PC-3 (cell line): ENCODE data around the gene POLD2. TPM values are rescaled to one million over a fixed set of nuclear protein-coding genes. Genes with fewer than 3 reads are reported as not detected.

Experiments
- ATAC-seq: fragments of 200-7000 bp; cut with Tn5 transposase; 2 replicates; pipeline ENCODE4 v1.9.1; 2020; ENCODE audit warnings: mild to moderate bottlenecking, moderate library complexity
- BruUV-seq: library from RNA; stranded (reverse); fragments of 400-500 nt; replicated peaks from 2 replicates; lab custom pipeline; 2021; lab: Mats Ljungman, UMichigan
- CTCF ChIA-PET: fragments of 300-600 bp; sonication (Branson Sonifier 250); formaldehyde crosslinking; loops from one replicate; lab custom pipeline; 2022; ENCODE audit warnings: antibody characterized with exemption; lab: Charles Lee
- POLR2A ChIA-PET: fragments of 300-600 bp; sonication (Branson Sonifier 250); formaldehyde crosslinking; loops from one replicate; lab custom pipeline; 2022; ENCODE audit warnings: antibody characterized with exemption; ENCODE audit not compliant: unreplicated experiment; lab: Charles Lee
- DNase-seq: peaks from one replicate; pipeline ENCODE4 v3.0.0-alpha.2; 2015
- H2AFZ ChIP-seq: fragments of 300-600 bp; sonication (generic); 2 replicates; pipeline ENCODE4 v1.6.0; 2016; ENCODE audit warnings: antibody characterized with exemption, low read length
- H3F3A ChIP-seq: fragments of 300-600 bp; sonication (generic); one replicate; pipeline ENCODE4 v1.6.0; 2017; ENCODE audit warnings: antibody characterized with exemption, low read length, control low read depth, mild to moderate bottlenecking; ENCODE audit not compliant: unreplicated experiment
- H3K27ac ChIP-seq: fragments of 300-600 bp; sonication (generic); 2 replicates; pipeline ENCODE4 v1.5.1; 2016; ENCODE audit warnings: mild to moderate bottlenecking, low read length
- H3K27me3 ChIP-seq: fragments of 300-600 bp; sonication (generic); 2 replicates; pipeline ENCODE4 v1.6.1; 2016; ENCODE audit warnings: low read length, mixed read lengths
- H3K36me3 ChIP-seq: fragments of 300-600 bp; sonication (generic); 2 replicates; pipeline ENCODE4 v1.6.1; 2016; ENCODE audit warnings: low read depth, mixed run types, low read length, mixed read lengths
- H3K4me1 ChIP-seq: fragments of 300-600 bp; sonication (generic); 2 replicates; pipeline ENCODE4 v1.5.1; 2016; ENCODE audit warnings: low read length; ENCODE audit not compliant: insufficient read depth
- H3K4me2 ChIP-seq: fragments of 300-600 bp; sonication (generic); 2 replicates; pipeline ENCODE4 v1.6.0; 2016; ENCODE audit warnings: low read length
- H3K4me3 ChIP-seq: fragments of 300-600 bp; sonication (generic); 2 replicates; pipeline ENCODE4 v1.5.1; 2016; ENCODE audit warnings: mild to moderate bottlenecking, low read length, mixed read lengths
- H3K79me2 ChIP-seq: fragments of 300-600 bp; sonication (generic); 2 replicates; pipeline ENCODE4 v1.6.1; 2017; ENCODE audit warnings: low read length, mixed read lengths
- H3K9ac ChIP-seq: fragments of 300-600 bp; sonication (generic); 2 replicates; pipeline ENCODE4 v1.6.0; 2016; ENCODE audit warnings: mild to moderate bottlenecking, low read length
- H3K9me2 ChIP-seq: fragments of 300-600 bp; sonication (generic); replicated peaks from 2 replicates; pipeline ENCODE4 v1.6.1; 2016; ENCODE audit warnings: mixed run types, low read length, mixed read lengths
- H3K9me3 ChIP-seq: fragments of 300-600 bp; sonication (generic); 2 replicates; pipeline ENCODE4 v1.6.1; 2016; ENCODE audit warnings: low read length, mixed read lengths
- H4K20me1 ChIP-seq: fragments of 300-600 bp; sonication (generic); 2 replicates; pipeline ENCODE4 v1.6.1; 2016; ENCODE audit warnings: low read length, mixed read lengths
- CTCF ChIP-seq: fragments of 300-600 bp; sonication (generic); conservative IDR thresholded peaks from 2 replicates; pipeline ENCODE4 v1.5.1; 2017; ENCODE audit warnings: antibody characterized with exemption, low read depth, mild to moderate bottlenecking, low read length
- EZH2 ChIP-seq: fragments of 300-600 bp; sonication (generic); IDR thresholded peaks from one replicate; pipeline ENCODE4 v1.6.1; 2017; ENCODE audit warnings: antibody characterized with exemption, mild to moderate bottlenecking, low read length; ENCODE audit not compliant: unreplicated experiment
- EZH2phosphoT487 ChIP-seq: fragments of 300-600 bp; sonication (generic); IDR thresholded peaks from 2 replicates; pipeline ENCODE4 v1.6.1; 2018; ENCODE audit warnings: mild to moderate bottlenecking, antibody characterized with exemption, low read length, borderline replicate concordance
- intact Hi-C: fragments of 100-400 bp; cut with micrococcal nuclease; formaldehyde crosslinking; loops from 2 replicates; pipeline ENCODE4 v1.9.0; 2023
- total RNA-seq: library from RNA; depleted of rRNA; stranded (reverse); fragments of >200 nt; gene quantifications from 2 replicates; pipeline ENCODE4 v1.2.3, GENCODE V29; 2014

Gene POLD2
- total RNA-seq, 1 experiment from 2014 or later, result 224 TPM

- no peaks in the 10 kb centered on the region for H3K9me3 ChIP-seq
- DNase-seq (no peak), ATAC-seq (no peak)
- TF ChIP-seq CTCF, result no peak
- TF ChIP-seq EZH2phosphoT487, result no peak
- TF ChIP-seq EZH2, result no peak
- no peaks in the 10 kb centered on the region for H3K9me2 ChIP-seq
- peaks cover 13% of the 10 kb centered on the region; the same call in 1 of the 2 replicates for H3K36me3 ChIP-seq
- POLR2A ChIA-PET, result no interaction called here
- no TSS peak for BruUV-seq
- peaks cover 16% of the 10 kb centered on the region for H3K4me1 ChIP-seq
- no peak overlapping the region for H3K4me3 ChIP-seq
- intact Hi-C loops, result no loop called here
- H3K79me2 ChIP-seq, result peaks cover 17% of the 10 kb centered on the region
- CTCF ChIA-PET, result no interaction called here
- H2AFZ ChIP-seq, result no peak overlapping the region
- H3K27ac ChIP-seq, result no peak overlapping the region
- no peak overlapping the region for H3K9ac ChIP-seq
- no peaks in the 10 kb centered on the region for H3K27me3 ChIP-seq
- no peaks in the 10 kb centered on the region for H4K20me1 ChIP-seq
- H3K4me2 ChIP-seq, result no peak overlapping the region
- H3F3A ChIP-seq, result peaks cover 4% of the 10 kb centered on the region
These were observed 43.9 kb downstream of the POLD2 start for GRCh38 chr7:44079331-44080021.

DNA sequence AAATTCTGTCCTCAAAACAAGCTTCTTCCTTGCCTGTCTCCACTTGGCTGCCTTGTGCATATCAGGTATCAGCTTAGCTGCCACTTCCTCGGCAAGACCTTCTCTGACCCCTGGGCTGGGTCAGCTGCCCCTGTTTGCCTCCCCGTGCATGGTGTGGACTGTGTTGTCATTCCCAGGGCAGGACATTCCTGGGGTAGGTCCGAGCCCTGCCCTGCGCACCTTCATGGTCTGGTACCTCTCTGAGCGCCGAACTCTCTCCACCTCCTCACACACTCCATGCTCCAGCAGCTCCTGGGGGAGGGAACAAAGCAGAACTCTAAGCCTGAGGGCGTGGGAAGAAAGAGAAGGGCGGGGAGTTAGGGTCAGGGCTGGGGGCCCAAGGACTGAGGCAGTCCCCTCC is 44.8 kb downstream of the POLD2 start:
- intact Hi-C loops, result no loop called here
- DNase-seq, result no peak
- no peak overlapping the region for H3K4me3 ChIP-seq
- POLR2A ChIA-PET, result interaction anchor here (0.5 kb wide), 1 partner anchor 76 kb away, joined by 4 read pairs; no protein-coding TSS in a partner anchor
- BruUV-seq, result no TSS peak
- no peak for ATAC-seq
- CTCF ChIA-PET, result no interaction called here
- no peak overlapping the region for H2AFZ ChIP-seq
- H3K4me1 ChIP-seq, result peaks cover 25% of the 10 kb centered on the region
- TF ChIP-seq CTCF, result no peak
- no peak for TF ChIP-seq EZH2phosphoT487
- TF ChIP-seq EZH2, result no peak
- no peaks in the 10 kb centered on the region for H3K27me3 ChIP-seq
- H3K4me2 ChIP-seq, result no peak overlapping the region
- H3K9ac ChIP-seq, result no peak overlapping the region
- peaks cover 9% of the 10 kb centered on the region for H3F3A ChIP-seq
- H3K36me3 ChIP-seq, result peaks cover 13% of the 10 kb centered on the region; the same call in 1 of the 2 replicates
- H3K79me2 ChIP-seq, result peaks cover 17% of the 10 kb centered on the region
- H3K9me2 ChIP-seq, result no peaks in the 10 kb centered on the region
- no peaks in the 10 kb centered on the region for H4K20me1 ChIP-seq
- H3K9me3 ChIP-seq, result no peaks in the 10 kb centered on the region
- H3K27ac ChIP-seq, result no peak overlapping the region

- TF ChIP-seq EZH2phosphoT487 (no peak), EZH2 (no peak), CTCF (no peak)
- Histone ChIP-seq H3K79me2 (peaks cover 23% of the 10 kb centered on the region), H3K27ac (no peak overlapping the region), H3K36me3 (peaks cover 18% of the 10 kb centered on the region; the same call in 1 of the 2 replicates), H3K27me3 (no peaks in the 10 kb centered on the region), H3K4me2 (no peak overlapping the region), H3K9ac (no peak overlapping the region), H3K4me1 (peaks cover 34% of the 10 kb centered on the region), H2AFZ (no peak overlapping the region), H3K4me3 (no peak overlapping the region), H3K9me3 (no peaks in the 10 kb centered on the region), H3F3A (peaks cover 9% of the 10 kb centered on the region), H4K20me1 (no peaks in the 10 kb centered on the region), H3K9me2 (no peaks in the 10 kb centered on the region)
- CTCF ChIA-PET, result no interaction called here
- no peak for DNase-seq
- POLR2A ChIA-PET, result no interaction called here
- ATAC-seq, result no peak
- intact Hi-C loops, result no loop called here
- no TSS peak for BruUV-seq
These were observed 45.7 kb downstream of the POLD2 start for GRCh38 chr7:44077681-44078091.
